Sigmoid colon (tissue), 7 donors: Measurements from ENCODE around the gene LARGE1. TPM values are rescaled to one million over a fixed set of nuclear protein-coding genes. Genes with fewer than 3 reads are reported as not detected.

Source experiments
- DNase-seq: peaks from one replicate; pipeline ENCODE4 v3.0.0-alpha.2; 2019
- H3K27ac ChIP-seq, 4 donors: fragments of 200-600 bp; sonication (generic); one replicate each; pipeline ENCODE4 v1.5.1; 2016 to 2019; ENCODE audit warnings: mild to moderate bottlenecking in 1 of 4
- H3K27me3 ChIP-seq, 3 donors: fragments of 200-600 bp; sonication (generic); one replicate each; pipeline ENCODE4 v1.5.1; 2019; ENCODE audit warnings: mild to moderate bottlenecking in 1 of 3
- H3K36me3 ChIP-seq, 4 donors: fragments of 200-600 bp; sonication (generic); one replicate each; pipeline ENCODE4 v1.5.1; 2016 to 2019
- H3K4me1 ChIP-seq, 4 donors: fragments of 200-600 bp; sonication (generic); one replicate each; pipeline ENCODE4 v1.5.1; 2017 to 2019
- H3K4me3 ChIP-seq, 4 donors: fragments of 200-600 bp; sonication (generic); one replicate each; pipeline ENCODE4 v1.5.1; 2017 to 2019; ENCODE audit warnings: mild to moderate bottlenecking in 2 of 4, moderate library complexity in 1 of 4
- H3K9me3 ChIP-seq, 4 donors: fragments of 200-600 bp in 3 of 4; sonication (generic) in 3 of 4; one replicate each; pipeline versions ENCODE4 v1.5.1 to v1.6.1; 2013 to 2019
- EP300 ChIP-seq, 4 donors: sonication (generic); formaldehyde crosslinking; IDR thresholded peaks; one replicate each; pipeline ENCODE4 v1.6.1; 2017; ENCODE audit warnings: antibody characterized with exemption in 4 of 4
- POLR2A ChIP-seq, 2 donors: fragments of 450-650 bp; IDR thresholded peaks; one replicate each; pipeline ENCODE4 v1.6.1; 2016; ENCODE audit warnings: antibody characterized with exemption in 2 of 2, mild to moderate bottlenecking in 2 of 2, moderate library complexity in 2 of 2
- POLR2AphosphoS5 ChIP-seq, 4 donors: sonication (generic); formaldehyde crosslinking; IDR thresholded peaks; one replicate each; pipeline ENCODE4 v1.6.1; 2017; ENCODE audit warnings: antibody characterized with exemption in 4 of 4
- WGBS, 2 donors: extraction: QIAGEN DNeasy Blood & Tissue Kit; methylation state at CpG; one replicate each; pipeline ENCODE4 v1.1.7; 2013; 5-methylcytosine and 5-hydroxymethylcytosine counted together
- intact Hi-C: fragments of 100-400 bp; cut with DNase I; formaldehyde crosslinking; loops from one replicate; pipeline ENCODE4 v1.15.1; 2023
- polyA plus RNA-seq, 3 donors: library from polyadenylated mRNA; stranded (reverse); fragments of 200-250 nt; gene quantifications; one replicate each; pipeline ENCODE4 v1.2.3, GENCODE V29; 2013
- total RNA-seq, 4 donors: library from RNA; depleted of rRNA; stranded (reverse); fragments of >200 nt; gene quantifications; one replicate each; pipeline ENCODE4 v1.1.0, GENCODE V29; 2016
- TF ChIP-seq, protein P1 (sequence below), 4 experiments: fragments of 450-650 bp in 3 of 4; fragments of 200-600 bp in 1 of 4; IDR thresholded peaks; one replicate each; pipeline ENCODE4 v1.5.1; 2016 to 2019; ENCODE audit warnings: antibody characterized with exemption in 4 of 4, mild to moderate bottlenecking in 3 of 4, moderate library complexity in 2 of 4
- donor health status: healthy with polysubstance abuse.
- donor health status: Bipolar disorder and iron deficiency.
- donor health status: healthy.

Gene LARGE1
- total and polyA plus RNA-seq, 7 donors, result 5.8 to 74.4 (median 38.0) TPM

DNA sequence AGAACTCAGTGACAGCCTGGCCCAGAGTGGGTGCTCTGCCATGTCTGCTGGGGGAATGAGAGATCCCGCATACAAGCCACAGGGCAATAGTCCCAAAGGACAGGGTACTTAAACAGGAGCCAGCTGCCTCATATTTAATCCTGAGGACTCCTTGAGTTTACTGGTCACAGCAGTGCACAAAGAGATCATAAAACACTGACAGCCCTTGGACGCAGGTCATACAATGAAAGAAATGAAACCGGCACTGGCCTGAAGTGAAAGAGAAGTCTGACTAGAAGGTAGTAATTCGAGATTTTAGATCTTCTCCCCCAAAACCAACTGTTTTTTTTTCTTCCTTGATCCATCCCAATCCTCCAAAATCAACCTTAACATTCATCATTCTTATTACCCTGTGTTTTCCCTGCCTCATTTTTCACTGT, 562.3 kb downstream of the LARGE1 start:
- Histone ChIP-seq H3K27me3 (no peaks in the 10 kb centered on the region), H3K4me1 (no peaks in the 10 kb centered on the region), H3K4me3 (no peak overlapping the region), H3K9me3 (no peaks in the 10 kb centered on the region), H3K27ac (no peak overlapping the region), H3K36me3 (peaks cover 0 to 4% (median 0%) of the 10 kb centered on the region in 4 donors)
- intact Hi-C loops, result no loop called here
- WGBS, 2 donors, result 22 to 57% methylated on average over 4 of the region's 4 CpGs
- TF ChIP-seq POLR2AphosphoS5 (IDR thresholded peaks at IDR 0.05), result no peak
- TF ChIP-seq POLR2A (IDR thresholded peaks at IDR 0.05), result no peak
- TF ChIP-seq, protein P1, sequence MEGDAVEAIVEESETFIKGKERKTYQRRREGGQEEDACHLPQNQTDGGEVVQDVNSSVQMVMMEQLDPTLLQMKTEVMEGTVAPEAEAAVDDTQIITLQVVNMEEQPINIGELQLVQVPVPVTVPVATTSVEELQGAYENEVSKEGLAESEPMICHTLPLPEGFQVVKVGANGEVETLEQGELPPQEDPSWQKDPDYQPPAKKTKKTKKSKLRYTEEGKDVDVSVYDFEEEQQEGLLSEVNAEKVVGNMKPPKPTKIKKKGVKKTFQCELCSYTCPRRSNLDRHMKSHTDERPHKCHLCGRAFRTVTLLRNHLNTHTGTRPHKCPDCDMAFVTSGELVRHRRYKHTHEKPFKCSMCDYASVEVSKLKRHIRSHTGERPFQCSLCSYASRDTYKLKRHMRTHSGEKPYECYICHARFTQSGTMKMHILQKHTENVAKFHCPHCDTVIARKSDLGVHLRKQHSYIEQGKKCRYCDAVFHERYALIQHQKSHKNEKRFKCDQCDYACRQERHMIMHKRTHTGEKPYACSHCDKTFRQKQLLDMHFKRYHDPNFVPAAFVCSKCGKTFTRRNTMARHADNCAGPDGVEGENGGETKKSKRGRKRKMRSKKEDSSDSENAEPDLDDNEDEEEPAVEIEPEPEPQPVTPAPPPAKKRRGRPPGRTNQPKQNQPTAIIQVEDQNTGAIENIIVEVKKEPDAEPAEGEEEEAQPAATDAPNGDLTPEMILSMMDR (IDR thresholded peaks at IDR 0.05), result no peak
- no peak for TF ChIP-seq EP300 (IDR thresholded peaks at IDR 0.05)
- no peak for DNase-seq

DNA sequence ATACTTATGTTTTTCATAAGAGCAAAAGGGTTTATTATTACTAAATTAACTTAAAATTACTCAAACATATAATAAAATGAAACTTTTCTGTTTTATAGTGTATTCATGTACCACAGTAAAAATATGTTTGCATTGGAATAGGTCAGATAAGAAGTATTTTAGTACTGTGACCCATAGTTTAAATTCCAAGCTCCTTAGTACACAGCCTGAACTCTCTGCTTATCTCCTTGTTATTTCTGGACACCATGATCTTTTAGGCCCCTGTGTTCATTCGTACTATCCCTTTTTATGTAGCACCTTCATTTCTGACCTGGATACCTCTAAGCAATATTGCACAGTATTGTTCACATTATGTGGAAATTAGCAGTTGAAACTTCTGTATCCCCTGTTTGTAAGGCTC, 565.3 kb downstream of the LARGE1 start:
- no peak for DNase-seq
- no peak overlapping the region for H3K27ac ChIP-seq
- no peaks in the 10 kb centered on the region for H3K27me3 ChIP-seq
- 90 to 92% methylated on average over 1 of the region's 1 CpG for WGBS, 2 donors
- no peaks in the 10 kb centered on the region for H3K4me1 ChIP-seq
- intact Hi-C loops, result no loop called here
- no peaks in the 10 kb centered on the region for H3K9me3 ChIP-seq
- H3K36me3 ChIP-seq, result no peaks in the 10 kb centered on the region
- no peak overlapping the region for H3K4me3 ChIP-seq
- TF ChIP-seq, protein P1 (IDR thresholded peaks at IDR 0.05), result no peak
- no peak for TF ChIP-seq POLR2AphosphoS5 (IDR thresholded peaks at IDR 0.05)
- no peak for TF ChIP-seq POLR2A (IDR thresholded peaks at IDR 0.05)
- no peak for TF ChIP-seq EP300 (IDR thresholded peaks at IDR 0.05)

DNA sequence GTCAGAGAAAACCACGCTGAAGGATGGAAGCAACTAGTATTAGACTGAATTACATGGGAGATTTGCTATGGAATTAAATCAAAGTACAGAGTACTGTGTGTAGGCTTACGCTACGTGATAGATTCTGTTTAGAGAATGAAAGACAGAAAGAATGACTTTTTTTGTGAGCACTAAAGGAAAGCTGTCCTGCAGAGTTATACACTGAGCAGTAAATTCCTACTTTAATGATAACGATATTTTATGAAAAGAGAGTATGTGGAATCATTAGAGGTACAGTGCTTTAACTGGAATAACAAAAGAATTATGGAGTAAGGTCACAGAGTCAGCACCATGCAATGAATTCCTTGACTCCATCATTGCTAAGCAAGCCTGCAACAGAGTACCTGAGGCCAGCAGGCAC, 566.8 kb downstream of the LARGE1 start:
- no peaks in the 10 kb centered on the region for H3K9me3 ChIP-seq
- no peaks in the 10 kb centered on the region for H3K4me1 ChIP-seq
- no peak for TF ChIP-seq POLR2AphosphoS5 (IDR thresholded peaks at IDR 0.05)
- TF ChIP-seq, protein P1 (IDR thresholded peaks at IDR 0.05), result no peak
- TF ChIP-seq POLR2A (IDR thresholded peaks at IDR 0.05), result no peak
- no peak for TF ChIP-seq EP300 (IDR thresholded peaks at IDR 0.05)
- no peak for DNase-seq
- intact Hi-C loops, result no loop called here
- no peaks in the 10 kb centered on the region for H3K27me3 ChIP-seq
- no peak overlapping the region for H3K27ac ChIP-seq
- H3K4me3 ChIP-seq, result no peak overlapping the region
- 87 to 92% methylated on average over 4 of the region's 4 CpGs for whole genome bisulfite sequencing, 2 donors
- H3K36me3 ChIP-seq, result no peaks in the 10 kb centered on the region

DNA sequence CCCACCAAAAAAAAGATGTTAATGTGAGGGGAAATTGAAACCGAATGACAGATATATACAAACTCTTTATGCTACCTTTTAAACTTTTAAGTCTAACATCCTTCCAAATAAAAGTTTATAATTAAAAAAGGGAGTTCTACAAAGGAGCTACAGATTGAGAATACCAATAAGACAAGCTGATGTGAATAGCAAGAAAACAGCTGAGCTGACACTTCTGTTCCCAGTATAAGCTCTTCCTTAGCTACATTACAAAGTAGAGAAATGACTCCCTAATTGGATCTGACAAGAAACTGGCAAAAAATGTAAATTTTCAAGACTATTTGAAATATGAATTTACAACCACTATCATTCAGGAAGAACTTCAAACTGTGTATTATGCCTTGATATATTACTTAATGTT, 567.5 kb downstream of the LARGE1 start:
- no peaks in the 10 kb centered on the region for H3K27me3 ChIP-seq
- no peaks in the 10 kb centered on the region for H3K36me3 ChIP-seq
- intact Hi-C loops, result no loop called here
- WGBS, 2 donors, result 94 to 98% methylated on average over 1 of the region's 1 CpG
- H3K4me3 ChIP-seq, result no peak overlapping the region
- TF ChIP-seq POLR2A (IDR thresholded peaks at IDR 0.05), result no peak
- TF ChIP-seq EP300 (IDR thresholded peaks at IDR 0.05), result no peak
- no peak for TF ChIP-seq POLR2AphosphoS5 (IDR thresholded peaks at IDR 0.05)
- TF ChIP-seq, protein P1 (IDR thresholded peaks at IDR 0.05), result no peak
- H3K27ac ChIP-seq, result no peak overlapping the region
- no peaks in the 10 kb centered on the region for H3K4me1 ChIP-seq
- no peaks in the 10 kb centered on the region for H3K9me3 ChIP-seq
- DNase-seq, result no peak

DNA sequence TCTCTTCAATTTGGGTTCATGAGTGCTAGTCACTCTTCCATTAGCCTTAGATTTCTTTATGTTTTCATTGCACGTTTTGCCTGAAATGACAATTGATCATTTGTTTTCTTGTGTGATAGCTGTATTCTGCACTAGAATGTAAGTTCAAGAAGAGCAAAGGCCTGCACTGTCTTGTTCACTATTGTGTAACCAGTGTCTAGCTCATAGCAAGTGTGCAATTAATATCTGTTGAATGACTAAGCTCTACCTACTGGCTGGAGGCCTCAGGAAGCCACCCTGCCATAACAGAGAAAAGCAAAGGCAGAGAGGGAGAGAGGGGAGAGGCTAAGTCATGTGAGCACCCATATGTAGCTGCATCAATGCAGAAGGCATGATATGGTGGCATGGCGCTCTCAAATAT, 569.3 kb downstream of the LARGE1 start:
- Histone ChIP-seq H3K9me3 (no peaks in the 10 kb centered on the region), H3K27me3 (no peaks in the 10 kb centered on the region), H3K27ac (no peak overlapping the region), H3K4me3 (no peak overlapping the region), H3K36me3 (no peaks in the 10 kb centered on the region), H3K4me1 (no peaks in the 10 kb centered on the region)
- DNase-seq, result no peak
- 94 to 96% methylated on average over 2 of the region's 2 CpGs for WGBS, 2 donors
- TF ChIP-seq, protein P1 (IDR thresholded peaks at IDR 0.05), result no peak
- TF ChIP-seq EP300 (IDR thresholded peaks at IDR 0.05) (no peak), POLR2AphosphoS5 (IDR thresholded peaks at IDR 0.05) (no peak), POLR2A (IDR thresholded peaks at IDR 0.05) (no peak)
- intact Hi-C loops, result no loop called here
